Adrenal gland (tissue), 12 donors: ENCODE data around the gene SLC10A3. TPM values are rescaled to one million over a fixed set of nuclear protein-coding genes. Genes with fewer than 3 reads are reported as not detected.

Experiments used
- DNase-seq, 7 donors: peaks; one replicate each; pipeline ENCODE4 v3.0.0-alpha.2; 2019 to 2020
- H3K27ac ChIP-seq, 5 donors: fragments of 200-600 bp; sonication (generic) in 4 of 5; 1 replicate in 3 of 5; 2 replicates in 2 of 5; pipeline versions ENCODE4 v1.5.1 to v1.8.0; 2016 to 2020; ENCODE audit warnings: mild to moderate bottlenecking in 1 of 5
- H3K27me3 ChIP-seq: fragments of 200-600 bp; 2 replicates; pipeline ENCODE4 v1.8.0; 2021
- H3K36me3 ChIP-seq, 2 donors: fragments of 200-600 bp; replicated peaks in 1 of 2; 1 replicate in 1 of 2; 2 replicates in 1 of 2; pipeline versions ENCODE4 v1.5.1 to v1.8.0; 2018 to 2022
- H3K4me1 ChIP-seq, 2 donors: fragments of 200-600 bp; replicated peaks in 1 of 2; 1 replicate in 1 of 2; 2 replicates in 1 of 2; pipeline versions ENCODE4 v1.5.1 to v1.8.0; 2018 to 2021
- H3K4me3 ChIP-seq, 4 donors: fragments of 200-600 bp; sonication (generic) in 3 of 4; one replicate each; pipeline ENCODE4 v1.5.1; 2016 to 2018
- H3K9me3 ChIP-seq, 3 donors: fragments of 200-600 bp; sonication (generic) in 1 of 3; replicated peaks in 1 of 3; 1 replicate in 2 of 3; 2 replicates in 1 of 3; pipeline versions ENCODE4 v1.5.1 to v1.8.0; 2016 to 2021
- CTCF ChIP-seq, 6 experiments: fragments of 450-650 bp in 4 of 6; fragments of 200-600 bp in 2 of 6; sonication (generic) in 1 of 6; IDR thresholded peaks; 1 replicate in 5 of 6; 2 replicates in 1 of 6; pipeline versions ENCODE4 v1.5.1 to v1.8.0; 2016 to 2021; ENCODE audit warnings: antibody characterized with exemption in 6 of 6, mild to moderate bottlenecking in 2 of 6, moderate library complexity in 1 of 6
- POLR2A ChIP-seq, 2 donors: fragments of 450-650 bp; IDR thresholded peaks; one replicate each; pipeline ENCODE4 v1.6.1; 2017; ENCODE audit warnings: antibody characterized with exemption in 2 of 2, mild to moderate bottlenecking in 2 of 2, moderate library complexity in 1 of 2
- WGBS, 4 donors: extraction: QIAGEN DNeasy Blood & Tissue Kit in 2 of 4; methylation state at CpG; one replicate each; pipeline versions ENCODE4 v1.1.5 to v1.1.7; 2013 to 2017; 5-methylcytosine and 5-hydroxymethylcytosine counted together
- intact Hi-C, 2 donors: fragments of 100-400 bp; cut with DNase I; formaldehyde crosslinking; loops; one replicate each; pipeline versions ENCODE4 v1.14.1 to v1.15.0; 2022 to 2023
- polyA plus RNA-seq, 3 donors: library from polyadenylated mRNA; stranded (reverse); fragments of 200-250 nt in 2 of 3; fragments of 350-450 nt in 1 of 3; fragmentation: Illumina TruSeq in 1 of 3; extraction: RNeasy Lipid Tissue Mini Kit (QIAGEN cat#74804) in 1 of 3; gene quantifications; one replicate each; pipeline ENCODE4 v1.2.3, GENCODE V29; 2013 to 2014
- total RNA-seq, 9 donors: library from RNA; depleted of rRNA in 4 of 9; stranded (reverse); fragments of >200 nt in 4 of 9; fragments of 120-200 nt in 1 of 9; fragmentation: NEBNext Ultra II Directional in 1 of 9; extraction: Animal tissue kit (Norgen Biotek cat#: 25700) in 1 of 9; gene quantifications; one replicate each; pipeline versions ENCODE4 v1.1.0 to v1.2.4, GENCODE V29; 2013 to 2023
- donor health status: healthy with polysubstance abuse.
- donor health status: Bipolar disorder and iron deficiency.
- donor health status: DM: yes; HTN: yes; CAD: no.
- donor health status: DM: no; HTN: no; CAD: no.
- donor health status: DM: no; HTN: no; CAD: no.
- donor health status: DM: yes; HTN: yes; CAD: no.

The SLC10A3 gene
- total and polyA plus RNA-seq, 12 donors: 8.7 to 33.4 (median 27.8) TPM

GRCh38 chrX:154471839-154472684 lies 18.4 kb downstream of the SLC10A3 start:
- WGBS, 4 donors: 86 to 93% (median 91%) methylated on average over 13 to 22 of the region's 23 CpGs
- H3K36me3 ChIP-seq: peaks cover 0 to 44% of the 10 kb centered on the region in 2 donors
- intact Hi-C loops: no loop called here
- no peak overlapping the region for H3K27ac ChIP-seq
- DNase-seq: no peak
- TF ChIP-seq POLR2A (IDR thresholded peaks at IDR 0.05) (no peak), CTCF (IDR thresholded peaks at IDR 0.05) (no peak)
- no peak overlapping the region for H3K4me3 ChIP-seq
- no peaks in the 10 kb centered on the region for H3K9me3 ChIP-seq
- H3K4me1 ChIP-seq: no peaks in the 10 kb centered on the region
- no peaks in the 10 kb centered on the region for H3K27me3 ChIP-seq

GRCh38 chrX:154470914-154471568 lies 19.4 kb downstream of the SLC10A3 start:
- intact Hi-C loops: no loop called here
- WGBS, 4 donors: 89 to 93% (median 92%) methylated on average over 15 to 23 of the region's 23 CpGs; no CpG with 5 or more reads in 1 of the 4 donors
- no peak for TF ChIP-seq POLR2A (IDR thresholded peaks at IDR 0.05)
- no peak for TF ChIP-seq CTCF (IDR thresholded peaks at IDR 0.05)
- H3K27me3 ChIP-seq: no peaks in the 10 kb centered on the region
- no peak for DNase-seq
- H3K27ac ChIP-seq: no peak overlapping the region
- H3K4me1 ChIP-seq: no peaks in the 10 kb centered on the region
- no peaks in the 10 kb centered on the region for H3K9me3 ChIP-seq
- H3K4me3 ChIP-seq: no peak overlapping the region
- H3K36me3 ChIP-seq: peaks cover 0 to 55% of the 10 kb centered on the region in 2 donors

- DNase-seq: no peak
- intact Hi-C loops: no loop called here
- no peaks in the 10 kb centered on the region for H3K4me1 ChIP-seq
- TF ChIP-seq CTCF (IDR thresholded peaks at IDR 0.05) (no peak), POLR2A (IDR thresholded peaks at IDR 0.05) (no peak)
- H3K36me3 ChIP-seq: peaks cover 0 to 61% of the 10 kb centered on the region in 2 donors
- no peaks in the 10 kb centered on the region for H3K9me3 ChIP-seq
- 76 to 95% (median 92%) methylated on average over 4 to 14 of the region's 14 CpGs for WGBS, 4 donors
- H3K4me3 ChIP-seq: no peak overlapping the region
- no peak overlapping the region for H3K27ac ChIP-seq
- H3K27me3 ChIP-seq: no peaks in the 10 kb centered on the region
Observed at GRCh38 chrX:154470434-154470833, 20.0 kb downstream of the SLC10A3 start.

- H3K36me3 ChIP-seq: peaks cover 0 to 66% of the 10 kb centered on the region in 2 donors
- intact Hi-C loops: no loop called here
- no peaks in the 10 kb centered on the region for H3K9me3 ChIP-seq
- H3K4me1 ChIP-seq: no peaks in the 10 kb centered on the region
- H3K27me3 ChIP-seq: no peaks in the 10 kb centered on the region
- 89 to 100% (median 94%) methylated on average over 2 to 18 of the region's 18 CpGs; no CpG with 5 or more reads in 1 of the 4 donors for WGBS, 4 donors
- DNase-seq: no peak
- no peak overlapping the region for H3K27ac ChIP-seq
- H3K4me3 ChIP-seq: no peak overlapping the region
- TF ChIP-seq CTCF (IDR thresholded peaks at IDR 0.05) (no peak), POLR2A (IDR thresholded peaks at IDR 0.05) (no peak)
Observed at GRCh38 chrX:154469880-154470279, 20.5 kb downstream of the SLC10A3 start.
